ENCODE measurements around the gene FES.
A peak's percentile ranks its signal among the peaks of the same experiment; 100 is the strongest.

Gene FES

GRCh38 chr15:90876046-90876445 is 8.3 kb upstream of the FES start:
- no peak for DNase-seq (ENCODE audit: low read depth)

GRCh38 chr15:90876512-90877170 is 7.7 kb upstream of the FES start:
- DNase-seq (ENCODE audit: low read depth), result no peak

GRCh38 chr15:90877315-90877714 is 7.0 kb upstream of the FES start:
- no peak for DNase-seq (ENCODE audit: low read depth)

- no peak for DNase-seq (ENCODE audit: low read depth)
Observed at GRCh38 chr15:90877996-90878395, 6.3 kb upstream of the FES start.

- DNase-seq (ENCODE audit: low read depth), result no peak
Observed at GRCh38 chr15:90878660-90879059, 5.6 kb upstream of the FES start.

GRCh38 chr15:90879730-90880366 is 4.5 kb upstream of the FES start:
- no peak for DNase-seq (ENCODE audit: low read depth)

GRCh38 chr15:90880381-90881145 is 3.7 kb upstream of the FES start:
- DNase-seq (ENCODE audit: low read depth), result no peak

- no peak for DNase-seq (ENCODE audit: low read depth)
Observed at GRCh38 chr15:90881181-90881977, 2.9 kb upstream of the FES start.

- no peak for DNase-seq (ENCODE audit: low read depth)
Observed at GRCh38 chr15:90881978-90882721, 2.2 kb upstream of the FES start.

- DNase-seq (ENCODE audit: low read depth), result no peak
Observed at GRCh38 chr15:90882781-90883525, 1.4 kb upstream of the FES start.

- DNase-seq (ENCODE audit: low read depth), result peak; percentile 20
Observed at GRCh38 chr15:90883526-90883975, 753 bp upstream of the FES start.

GRCh38 chr15:90884719-90885431 is 571 bp downstream of the FES start:
- DNase-seq (ENCODE audit: low read depth), result peak; percentile 4

GRCh38 chr15:90885432-90886290 is 1.4 kb downstream of the FES start:
- peak; percentile 65 for DNase-seq (ENCODE audit: low read depth)

GRCh38 chr15:90886291-90886614 is 1.9 kb downstream of the FES start:
- DNase-seq (ENCODE audit: low read depth), result no peak

GRCh38 chr15:90887037-90887481 is 2.8 kb downstream of the FES start:
- DNase-seq (ENCODE audit: low read depth), result no peak

- DNase-seq (ENCODE audit: low read depth), result no peak
Observed at GRCh38 chr15:90889313-90889730, 5.0 kb downstream of the FES start.

- no peak for DNase-seq (ENCODE audit: low read depth)
Observed at GRCh38 chr15:90889736-90890456, 5.6 kb downstream of the FES start.

GRCh38 chr15:90890839-90891238 is 6.5 kb downstream of the FES start:
- DNase-seq (ENCODE audit: low read depth), result no peak

All from EH (cell line).